Peyer's patch (tissue), 4 donors: ENCODE data around the gene TTLL10. TPM values are rescaled to one million over a fixed set of nuclear protein-coding genes. Genes with fewer than 3 reads are reported as not detected.

Experiments
- DNase-seq, 3 donors: peaks; one replicate each; pipeline ENCODE4 v3.0.0-alpha.2; 2017 to 2019
- H3K27ac ChIP-seq, 4 donors: fragments of 200-600 bp; sonication (generic); one replicate each; pipeline ENCODE4 v1.5.1; 2016 to 2019
- H3K27me3 ChIP-seq, 2 donors: fragments of 200-600 bp; sonication (generic); one replicate each; pipeline ENCODE4 v1.5.1; 2019
- H3K36me3 ChIP-seq, 3 donors: fragments of 200-600 bp; sonication (generic); one replicate each; pipeline ENCODE4 v1.5.1; 2016 to 2019
- H3K4me1 ChIP-seq, 4 donors: fragments of 200-600 bp; sonication (generic); one replicate each; pipeline ENCODE4 v1.5.1; 2016 to 2019
- H3K4me3 ChIP-seq, 4 donors: fragments of 200-600 bp; sonication (generic); 1 replicate in 3 of 4; 2 replicates in 1 of 4; pipeline ENCODE4 v1.5.1; 2016 to 2019; ENCODE audit warnings: mild to moderate bottlenecking in 1 of 4
- H3K9me3 ChIP-seq, 4 donors: fragments of 200-600 bp; sonication (generic); one replicate each; pipeline ENCODE4 v1.5.1; 2016 to 2019; ENCODE audit warnings: mild to moderate bottlenecking in 1 of 4
- CTCF ChIP-seq, 6 experiments: fragments of 450-650 bp in 4 of 6; fragments of 200-600 bp in 2 of 6; sonication (generic) in 1 of 6; IDR thresholded peaks; one replicate each; pipeline ENCODE4 v1.5.1; 2017 to 2019; ENCODE audit warnings: antibody characterized with exemption in 6 of 6, mild to moderate bottlenecking in 3 of 6, moderate library complexity in 1 of 6
- POLR2A ChIP-seq, 2 donors: fragments of 450-650 bp; IDR thresholded peaks; one replicate each; pipeline ENCODE4 v1.5.1; 2017; ENCODE audit warnings: antibody characterized with exemption in 2 of 2, mild to moderate bottlenecking in 2 of 2, moderate library complexity in 2 of 2
- total RNA-seq, 4 donors: library from RNA; depleted of rRNA; stranded (reverse); fragments of >200 nt; gene quantifications; one replicate each; pipeline ENCODE4 v1.1.0, GENCODE V29; 2016

Gene TTLL10
- total RNA-seq, 4 donors from 2014 or later: 1.6 to 3.6 (median 1.8) TPM; not detected in 1

- no peak for TF ChIP-seq CTCF (IDR thresholded peaks at IDR 0.05)
- TF ChIP-seq POLR2A (IDR thresholded peaks at IDR 0.05): no peak
- H3K4me3 ChIP-seq: peak overlapping the region in 3 of 4 donors; percentile 35 to 73 (median 71)
- peak in 1 of 3 donors; percentile 55 for DNase-seq
- no peaks in the 10 kb centered on the region for H3K9me3 ChIP-seq
- peaks cover 0 to 43% (median 3%) of the 10 kb centered on the region in 4 donors for H3K4me1 ChIP-seq
- peaks cover 0 to 3% (median 0%) of the 10 kb centered on the region in 3 donors for H3K36me3 ChIP-seq
- H3K27ac ChIP-seq: peak overlapping the region in 3 of 4 donors; percentile 81 to 96 (median 94)
- H3K27me3 ChIP-seq: no peaks in the 10 kb centered on the region
These were observed 8.2 kb upstream of the TTLL10 start for GRCh38 chr1:1165485-1165884.

GRCh38 chr1:1165900-1166421 lies 7.7 kb upstream of the TTLL10 start:
- DNase-seq: peak in 1 of 3 donors; percentile 71
- Histone ChIP-seq H3K4me1 (peaks cover 0 to 38% (median 4%) of the 10 kb centered on the region in 4 donors), H3K27me3 (no peaks in the 10 kb centered on the region), H3K36me3 (peaks cover 0 to 3% (median 0%) of the 10 kb centered on the region in 3 donors), H3K4me3 (peak overlapping the region in 3 of 4 donors; percentile 35 to 73 (median 71)), H3K27ac (peak overlapping the region in 3 of 4 donors; percentile 81 to 96 (median 94)), H3K9me3 (no peaks in the 10 kb centered on the region)
- TF ChIP-seq CTCF (IDR thresholded peaks at IDR 0.05) (no peak), POLR2A (IDR thresholded peaks at IDR 0.05) (no peak)

- Histone ChIP-seq H3K4me1 (peaks cover 0 to 32% (median 7%) of the 10 kb centered on the region in 4 donors), H3K9me3 (no peaks in the 10 kb centered on the region), H3K27ac (peak overlapping the region in 3 of 4 donors; percentile 2 to 96 (median 94)), H3K36me3 (peaks cover 0 to 3% (median 0%) of the 10 kb centered on the region in 3 donors), H3K4me3 (peak overlapping the region in 2 of 4 donors; percentile 71 to 73), H3K27me3 (no peaks in the 10 kb centered on the region)
- DNase-seq: peak in 1 of 3 donors; percentile 53
- TF ChIP-seq CTCF (IDR thresholded peaks at IDR 0.05): no peak
- TF ChIP-seq POLR2A (IDR thresholded peaks at IDR 0.05): no peak
These were observed 6.9 kb upstream of the TTLL10 start for GRCh38 chr1:1166642-1167397.

- no peaks in the 10 kb centered on the region for H3K27me3 ChIP-seq
- peak overlapping the region in 2 of 4 donors; percentile 94 to 96 for H3K27ac ChIP-seq
- H3K4me1 ChIP-seq: peaks cover 0 to 32% (median 10%) of the 10 kb centered on the region in 4 donors
- peak overlapping the region in 2 of 4 donors; percentile 71 to 73 for H3K4me3 ChIP-seq
- peak in 2 of 3 donors; percentile 83 to 88 for DNase-seq
- TF ChIP-seq POLR2A (IDR thresholded peaks at IDR 0.05) (peak; percentile 8 to 44), CTCF (IDR thresholded peaks at IDR 0.05) (peak in 1 of 6 experiments; percentile 21)
- H3K36me3 ChIP-seq: peaks cover 0 to 3% (median 0%) of the 10 kb centered on the region in 3 donors
- H3K9me3 ChIP-seq: no peaks in the 10 kb centered on the region
These were observed 6.3 kb upstream of the TTLL10 start for GRCh38 chr1:1167398-1167821.

GRCh38 chr1:1167841-1168450 lies 5.7 kb upstream of the TTLL10 start:
- Histone ChIP-seq H3K27me3 (no peaks in the 10 kb centered on the region), H3K27ac (peak overlapping the region in 2 of 4 donors; percentile 94 to 96), H3K4me1 (peaks cover 0 to 32% (median 11%) of the 10 kb centered on the region in 4 donors), H3K9me3 (no peaks in the 10 kb centered on the region), H3K36me3 (peaks cover 0 to 3% (median 0%) of the 10 kb centered on the region in 3 donors), H3K4me3 (peak overlapping the region in 2 of 4 donors; percentile 71 to 73)
- TF ChIP-seq POLR2A (IDR thresholded peaks at IDR 0.05) (no peak), CTCF (IDR thresholded peaks at IDR 0.05) (no peak)
- DNase-seq: peak in 1 of 3 donors; percentile 45
